Right atrium auricular region (tissue), 2 donors: ENCODE results near the gene SUSD4. TPM values are rescaled to one million over a fixed set of nuclear protein-coding genes. Genes with fewer than 3 reads are reported as not detected.

Experiments
- DNase-seq: peaks from one replicate; pipeline ENCODE4 v3.0.0-alpha.2; 2019; ENCODE audit warnings: low spot score
- H3K27ac ChIP-seq, 2 donors: fragments of 200-600 bp; sonication (generic); 1 replicate in 1 of 2; 2 replicates in 1 of 2; pipeline ENCODE4 v1.5.1; 2016 to 2019
- H3K27me3 ChIP-seq, 2 donors: fragments of 200-600 bp; sonication (generic); one replicate each; pipeline versions ENCODE4 v1.5.1 to v1.6.0; 2017 to 2019
- H3K36me3 ChIP-seq: fragments of 200-600 bp; sonication (generic); one replicate; pipeline ENCODE4 v1.5.1; 2016
- H3K4me1 ChIP-seq, 2 donors: fragments of 200-600 bp; sonication (generic); one replicate each; pipeline versions ENCODE4 v1.5.1 to v1.6.0; 2017 to 2019
- H3K4me3 ChIP-seq, 2 donors: fragments of 200-600 bp; sonication (generic); 1 replicate in 1 of 2; 2 replicates in 1 of 2; pipeline ENCODE4 v1.5.1; 2017 to 2019; ENCODE audit warnings: mild to moderate bottlenecking in 1 of 2, moderate library complexity in 1 of 2
- H3K9me3 ChIP-seq, 2 donors: fragments of 200-600 bp; sonication (generic); one replicate each; pipeline ENCODE4 v1.5.1; 2019
- CTCF ChIP-seq, 2 donors: fragments of 200-600 bp; sonication (generic); IDR thresholded peaks; one replicate each; pipeline ENCODE4 v1.5.1; 2019; ENCODE audit warnings: antibody characterized with exemption in 2 of 2
- total RNA-seq, 2 donors: library from RNA; depleted of rRNA; stranded (reverse); fragments of >200 nt; gene quantifications; one replicate each; pipeline ENCODE4 v1.1.0, GENCODE V29; 2016

Gene SUSD4
- total RNA-seq, 2 donors from 2014 or later: 8.9 to 17.7 TPM

GRCh38 chr1:223197923-223198627, 165.9 kb downstream of the SUSD4 start:
- no peak overlapping the region for H3K4me3 ChIP-seq
- H3K9me3 ChIP-seq: no peaks in the 10 kb centered on the region
- H3K27ac ChIP-seq: no peak overlapping the region
- peaks cover 0 to 2% of the 10 kb centered on the region in 2 donors for H3K4me1 ChIP-seq
- H3K36me3 ChIP-seq: no peaks in the 10 kb centered on the region
- H3K27me3 ChIP-seq: no peaks in the 10 kb centered on the region
- no peak for DNase-seq
- TF ChIP-seq CTCF (IDR thresholded peaks at IDR 0.05): no peak

GRCh38 chr1:223189903-223190724, 173.9 kb downstream of the SUSD4 start:
- Histone ChIP-seq H3K9me3 (no peaks in the 10 kb centered on the region), H3K27ac (no peak overlapping the region), H3K4me3 (no peak overlapping the region), H3K27me3 (no peaks in the 10 kb centered on the region), H3K36me3 (no peaks in the 10 kb centered on the region), H3K4me1 (no peaks in the 10 kb centered on the region)
- no peak for DNase-seq
- TF ChIP-seq CTCF (IDR thresholded peaks at IDR 0.05): no peak

- no peaks in the 10 kb centered on the region for H3K4me1 ChIP-seq
- no peak for TF ChIP-seq CTCF (IDR thresholded peaks at IDR 0.05)
- H3K27ac ChIP-seq: no peak overlapping the region
- no peaks in the 10 kb centered on the region for H3K9me3 ChIP-seq
- no peak for DNase-seq
- H3K36me3 ChIP-seq: no peaks in the 10 kb centered on the region
- no peak overlapping the region for H3K4me3 ChIP-seq
- H3K27me3 ChIP-seq: no peaks in the 10 kb centered on the region
Measured at GRCh38 chr1:223189525-223189902, 174.5 kb downstream of the SUSD4 start.

- no peak overlapping the region for H3K4me3 ChIP-seq
- no peak overlapping the region for H3K27ac ChIP-seq
- H3K36me3 ChIP-seq: no peaks in the 10 kb centered on the region
- TF ChIP-seq CTCF (IDR thresholded peaks at IDR 0.05): no peak
- no peaks in the 10 kb centered on the region for H3K4me1 ChIP-seq
- H3K27me3 ChIP-seq: no peaks in the 10 kb centered on the region
- no peak for DNase-seq
- no peaks in the 10 kb centered on the region for H3K9me3 ChIP-seq
Measured at GRCh38 chr1:223188618-223189356, 175.2 kb downstream of the SUSD4 start.

GRCh38 chr1:223186800-223187199, 177.2 kb downstream of the SUSD4 start:
- DNase-seq: no peak
- Histone ChIP-seq H3K4me1 (no peaks in the 10 kb centered on the region), H3K27ac (no peak overlapping the region), H3K27me3 (no peaks in the 10 kb centered on the region), H3K9me3 (no peaks in the 10 kb centered on the region), H3K4me3 (no peak overlapping the region), H3K36me3 (no peaks in the 10 kb centered on the region)
- TF ChIP-seq CTCF (IDR thresholded peaks at IDR 0.05): no peak
